HepG2 (cell line): ENCODE measurements around the gene CPA5.

Experiments used
- ARNT2 ChIP-seq: sonication (generic); formaldehyde crosslinking; IDR thresholded peaks from 2 replicates; pipeline ENCODE4 v1.8.0; 2022; ENCODE audit warnings: mild to moderate bottlenecking, low read depth, missing genetic modification reagents, moderate library complexity
- CTCF ChIP-seq: sonication (generic); formaldehyde crosslinking; IDR thresholded peaks from 2 replicates; pipeline ENCODE4 v1.5.0; 2020; ENCODE audit warnings: mild to moderate bottlenecking, missing genetic modification reagents, moderate library complexity
- EP300 ChIP-seq, 3 experiments: sonication (generic) in 1 of 3; formaldehyde crosslinking in 1 of 3; IDR thresholded peaks; 2 replicates each; pipeline versions ENCODE4 v1.5.1 to v1.6.1; 2011 to 2020; ENCODE audit warnings: low read depth in 2 of 3, low read length in 2 of 3, borderline replicate concordance in 1 of 3, improper control_type of control experiment in 1 of 3, mild to moderate bottlenecking in 1 of 3, missing genetic modification reagents in 1 of 3, moderate library complexity in 1 of 3
- MAZ ChIP-seq, 2 experiments: sonication (generic) in 1 of 2; formaldehyde crosslinking in 1 of 2; IDR thresholded peaks; 2 replicates each; pipeline versions ENCODE4 v1.5.0 to v1.6.1; 2012 to 2020; ENCODE audit warnings: low read depth in 2 of 2, mild to moderate bottlenecking in 2 of 2, borderline replicate concordance in 1 of 2, improper control_type of control experiment in 1 of 2, low read length in 1 of 2, missing genetic modification reagents in 1 of 2, moderate library complexity in 1 of 2
- RAD21 ChIP-seq: fragments of 450-650 bp; formaldehyde crosslinking; IDR thresholded peaks from 2 replicates; pipeline ENCODE4 v1.5.0; 2020; ENCODE audit warnings: mild to moderate bottlenecking
- SP1 ChIP-seq, 2 experiments: fragments of 450-650 bp in 1 of 2; sonication (generic) in 1 of 2; formaldehyde crosslinking in 1 of 2; IDR thresholded peaks; 2 replicates each; pipeline versions ENCODE4 v1.4.0 to v1.6.1; 2016 to 2020; ENCODE audit warnings: missing genetic modification reagents in 1 of 2
- SYNCRIP ChIP-seq: fragments of 200-400 bp; formaldehyde crosslinking; IDR thresholded peaks from 2 replicates; pipeline ENCODE4 v1.6.1; 2018; ENCODE audit warnings: mild to moderate bottlenecking, low read depth, low read length; ENCODE audit not compliant: insufficient read depth
- TEAD3 ChIP-seq: optimal IDR thresholded peaks from 2 replicates; pipeline ENCODE3; 2016; ENCODE audit warnings: borderline replicate concordance
- TP53 ChIP-seq: sonication (generic); formaldehyde crosslinking; conservative IDR thresholded peaks from 2 replicates; pipeline ENCODE4 v1.4.0; 2020; ENCODE audit warnings: missing genetic modification reagents
- ZNF572 ChIP-seq: sonication (generic); formaldehyde crosslinking; IDR thresholded peaks from 2 replicates; pipeline ENCODE4 v1.5.1; 2020; ENCODE audit warnings: mild to moderate bottlenecking, missing genetic modification reagents

- TF ChIP-seq SYNCRIP (no peak), TP53 (CRISPR knock-in tag) (no peak), TEAD3 (CRISPR knock-in tag) (no peak), SP1 (IDR thresholded peaks at IDR 0.05) (no peak), SP1 (CRISPR knock-in tag; IDR thresholded peaks at IDR 0.05) (no peak), CTCF (no peak), ARNT2 (CRISPR knock-in tag) (no peak), ZNF572 (CRISPR knock-in tag) (no peak), EP300 (IDR thresholded peaks at IDR 0.05; ENCODE audit: low read depth in 2 of 2, low read length in 2 of 2) (no peak), EP300 (CRISPR knock-in tag; IDR thresholded peaks at IDR 0.05; ENCODE audit: borderline replicate concordance) (no peak), RAD21 (CRISPR knock-in tag) (no peak), MAZ (IDR thresholded peaks at IDR 0.05; ENCODE audit: borderline replicate concordance, low read depth, low read length) (no peak), MAZ (CRISPR knock-in tag; IDR thresholded peaks at IDR 0.05; ENCODE audit: low read depth) (no peak)
Measured at GRCh38 chr7:130351791-130352090, 7.1 kb downstream of the CPA5 start.
